NCI-H510A (cell line): Measurements from ENCODE around the gene FAH.
"Not testable (repeated sequence)": the region's sequence is repeated elsewhere in the genome, so short reads cannot be mapped to it uniquely, and the experiment has no call there.

Experiments
- DNase-seq: peaks from one replicate; lab custom pipeline; 2025; lab: John Stamatoyannopoulos, UW

FAH gene

DNA sequence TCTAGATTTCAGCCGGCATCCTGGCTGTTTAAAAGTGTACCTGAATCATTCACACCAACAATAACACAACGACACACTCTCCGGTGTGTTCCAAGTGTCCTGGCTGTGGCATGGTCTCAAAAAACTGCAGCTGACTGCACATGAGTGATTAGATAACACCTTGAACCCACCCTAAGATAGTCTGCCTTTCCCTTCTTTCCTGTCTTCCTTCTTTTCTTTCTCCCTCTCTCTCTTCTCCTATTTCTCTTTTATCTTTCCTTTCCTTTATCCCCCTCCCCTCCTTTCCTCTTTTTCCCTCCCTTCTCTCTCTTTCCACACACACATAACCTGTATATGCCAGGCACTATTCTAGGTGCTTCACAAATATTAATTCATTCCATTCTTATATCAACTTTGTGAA lies 1.2 kb upstream of the FAH start:
- DNase-seq = no peak

DNA sequence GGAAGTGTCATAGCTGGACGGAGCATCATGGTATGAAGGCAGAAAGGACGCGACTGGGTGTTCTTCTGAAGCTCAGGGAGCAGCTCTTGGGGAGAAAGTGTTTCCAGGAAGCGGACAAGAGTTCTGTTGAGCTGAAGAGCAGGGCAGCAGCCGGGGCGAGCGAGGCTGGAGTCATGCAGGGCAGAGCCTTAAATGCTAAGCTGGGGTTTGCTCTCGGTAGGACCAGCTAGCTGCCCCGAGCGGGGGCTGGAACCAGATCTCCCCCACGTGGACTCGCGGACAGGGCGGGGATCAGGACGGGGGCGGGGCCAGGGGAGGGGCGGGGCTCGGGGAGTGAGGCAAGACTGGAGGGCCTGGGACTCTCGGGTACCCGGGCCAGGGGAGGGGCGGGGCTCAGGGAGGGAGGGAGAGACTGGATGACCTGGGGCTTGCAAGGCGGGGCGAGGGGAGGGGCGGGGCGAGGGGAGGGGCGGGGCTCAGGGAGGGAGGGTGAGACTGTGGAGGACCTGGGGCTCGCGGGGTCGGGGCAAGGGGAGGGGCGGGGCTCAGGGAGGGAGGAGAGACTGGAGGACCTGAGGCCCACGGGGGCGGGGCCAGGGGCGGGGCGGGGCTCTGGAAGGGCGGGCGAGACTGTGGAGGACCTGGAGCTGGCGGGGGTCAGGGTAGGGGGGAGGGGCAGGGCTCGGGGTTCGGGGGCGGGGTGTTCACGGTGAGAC lies 461 bp upstream of the FAH start:
- DNase-seq = peak; percentile 77

DNA sequence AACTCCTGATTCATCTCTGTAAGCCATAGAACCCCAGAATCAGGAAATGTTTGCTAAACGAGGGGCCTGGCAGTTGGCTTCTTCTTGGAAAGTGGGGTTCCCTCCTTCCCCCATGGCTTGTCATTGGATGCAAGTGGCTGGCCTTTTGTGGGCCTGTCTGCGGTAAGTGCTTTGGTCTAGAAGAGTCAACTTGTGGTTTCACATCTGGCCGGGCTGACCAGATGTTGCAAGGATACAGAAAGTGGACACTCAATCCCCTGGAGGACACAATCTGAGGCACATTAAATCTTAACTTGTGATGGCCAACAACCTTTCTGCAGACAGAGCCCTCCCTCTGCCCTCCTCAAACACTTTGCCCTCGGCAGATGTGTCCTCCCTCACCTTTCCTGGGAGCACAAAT lies 1.1 kb downstream of the FAH start:
- no peak for DNase-seq

DNA sequence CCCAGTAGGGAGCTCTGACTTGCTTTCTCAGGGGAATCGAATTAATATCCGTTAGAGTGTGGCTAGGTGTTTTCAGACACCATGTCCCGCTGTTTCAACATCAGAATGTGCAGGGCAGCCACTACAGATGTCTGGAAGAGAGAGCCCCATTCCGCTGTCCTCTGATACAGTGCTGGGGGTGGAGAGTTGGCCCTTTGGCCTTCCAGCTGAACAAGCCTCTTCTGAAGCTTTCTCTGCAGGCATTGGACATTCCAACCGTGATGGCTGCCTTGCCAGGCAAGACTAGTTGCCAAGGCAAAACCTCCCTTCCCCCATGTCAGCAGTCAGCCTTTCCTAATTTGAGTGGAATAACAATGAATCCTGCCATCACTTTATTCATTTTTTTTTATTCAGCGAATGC lies 1.5 kb downstream of the FAH start:
- DNase-seq = no peak

DNA sequence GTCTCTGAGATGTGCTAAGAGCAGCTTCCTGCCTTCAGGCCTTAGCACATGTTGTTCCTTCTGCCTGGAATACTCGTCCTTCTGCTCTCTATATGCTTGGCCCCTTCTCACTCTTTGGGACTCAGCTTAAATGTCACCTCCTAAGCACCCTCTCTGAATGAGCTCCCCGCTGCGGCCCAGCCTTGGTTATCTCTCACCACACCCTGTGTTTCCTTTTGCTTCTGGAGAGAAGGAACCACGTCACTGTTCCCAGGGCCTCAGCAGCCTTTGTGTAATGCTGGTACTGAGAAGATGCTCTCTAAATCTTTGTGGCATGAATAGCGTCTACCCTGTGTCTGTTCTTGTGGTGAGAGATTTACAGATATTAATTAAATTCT lies 2.2 kb downstream of the FAH start:
- DNase-seq = no peak

DNA sequence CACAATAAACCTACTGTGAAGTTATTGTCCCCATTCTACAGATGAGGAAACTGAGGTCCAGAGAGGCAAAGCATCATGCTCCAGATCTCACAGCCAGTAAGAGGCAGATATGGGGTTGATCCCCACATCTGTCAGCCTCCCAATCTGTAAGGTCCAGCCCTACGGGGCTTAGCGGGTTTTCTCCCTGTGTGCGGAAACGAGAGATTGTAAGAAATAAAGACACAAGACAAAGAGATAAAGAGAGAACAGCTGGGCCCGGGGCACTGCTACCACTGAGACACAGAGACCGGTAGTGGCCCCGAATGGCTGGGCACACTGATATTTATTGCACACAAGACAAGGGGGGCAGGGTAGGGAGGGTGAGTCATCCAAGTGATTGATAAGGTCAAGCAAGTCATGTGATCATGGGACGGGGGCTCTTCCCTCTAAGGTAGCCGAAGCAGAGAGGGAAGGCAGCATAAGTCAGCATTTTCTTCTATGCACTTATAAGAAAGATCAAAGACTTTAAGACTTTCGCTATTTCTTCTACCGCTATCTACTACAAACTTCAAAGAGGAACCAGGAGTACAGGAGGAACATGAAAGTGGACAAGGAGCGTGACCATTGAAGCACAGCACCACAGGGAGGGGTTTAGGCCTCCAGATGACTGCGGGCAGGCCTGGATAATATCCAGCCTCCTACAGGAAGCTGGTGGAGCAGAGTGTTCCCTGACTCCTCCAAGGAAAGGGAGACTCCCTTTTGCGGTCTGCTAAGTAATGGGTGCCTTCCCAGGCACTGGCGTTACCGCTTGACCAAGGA lies 2.8 kb downstream of the FAH start:
- not testable (repeated sequence) for DNase-seq

DNA sequence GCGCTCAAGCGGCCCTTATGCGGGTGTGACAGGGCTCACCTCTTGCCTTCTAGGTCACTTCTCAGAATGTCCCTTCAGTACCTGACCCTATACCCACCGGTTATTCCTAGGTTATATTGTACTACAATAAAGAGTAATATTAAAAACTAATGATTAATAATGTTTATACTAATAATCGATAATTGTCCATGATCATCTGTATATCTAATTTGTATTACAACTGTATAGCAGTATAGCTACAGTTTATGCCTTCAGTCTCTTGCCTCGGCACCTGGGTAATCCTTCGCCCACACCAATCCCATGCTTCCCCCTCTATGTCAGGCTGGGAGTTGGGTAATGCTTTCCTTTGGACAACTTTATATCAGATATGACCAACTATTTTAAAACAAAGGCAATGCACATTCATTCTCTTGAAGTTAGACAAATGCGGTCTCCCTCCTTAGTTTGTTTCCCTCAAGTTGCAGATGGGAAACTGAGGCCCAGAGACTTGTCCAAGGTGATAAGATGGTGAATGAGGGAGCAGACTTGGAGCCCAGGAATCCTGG lies 3.4 kb downstream of the FAH start:
- DNase-seq = no peak

DNA sequence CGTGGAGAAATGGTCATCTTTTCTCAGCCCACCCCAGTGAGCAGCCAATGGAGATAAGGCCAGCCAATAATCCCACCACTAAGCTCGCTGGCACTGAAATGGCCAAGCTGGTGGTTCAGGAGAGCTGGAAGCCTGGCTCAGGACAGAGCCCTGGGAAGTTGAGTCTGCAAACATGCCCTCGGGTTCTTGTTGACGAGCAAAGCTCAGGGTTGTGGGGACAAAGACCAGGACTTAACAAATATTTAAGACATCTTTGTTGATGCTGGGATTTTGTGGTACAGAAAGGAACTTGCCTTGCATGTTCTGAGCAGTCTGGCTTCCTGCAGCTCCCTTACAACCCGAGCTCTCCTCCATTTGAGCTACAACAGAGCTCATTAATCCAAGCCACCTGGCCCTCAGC lies 4.4 kb downstream of the FAH start:
- no peak for DNase-seq

DNA sequence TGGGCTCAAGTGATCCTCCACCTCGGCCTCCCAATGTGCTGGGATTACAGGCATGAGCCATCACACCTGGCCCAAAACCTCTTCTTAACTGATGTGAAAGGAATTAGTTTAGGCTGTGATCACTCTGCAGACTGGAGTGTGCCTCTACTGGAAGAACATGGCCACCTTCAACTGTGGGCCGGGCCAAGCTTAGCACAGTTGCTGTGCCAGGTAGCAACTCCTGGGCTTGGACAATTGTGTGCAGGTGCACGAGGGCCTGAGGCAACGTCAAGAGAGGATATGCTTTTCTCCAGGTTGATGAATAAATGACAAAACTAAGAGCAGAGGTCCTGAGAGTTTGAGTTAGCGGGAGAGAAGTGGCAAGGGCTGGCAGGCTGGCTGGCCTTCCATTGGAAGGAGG lies 6.5 kb downstream of the FAH start:
- DNase-seq = no peak

DNA sequence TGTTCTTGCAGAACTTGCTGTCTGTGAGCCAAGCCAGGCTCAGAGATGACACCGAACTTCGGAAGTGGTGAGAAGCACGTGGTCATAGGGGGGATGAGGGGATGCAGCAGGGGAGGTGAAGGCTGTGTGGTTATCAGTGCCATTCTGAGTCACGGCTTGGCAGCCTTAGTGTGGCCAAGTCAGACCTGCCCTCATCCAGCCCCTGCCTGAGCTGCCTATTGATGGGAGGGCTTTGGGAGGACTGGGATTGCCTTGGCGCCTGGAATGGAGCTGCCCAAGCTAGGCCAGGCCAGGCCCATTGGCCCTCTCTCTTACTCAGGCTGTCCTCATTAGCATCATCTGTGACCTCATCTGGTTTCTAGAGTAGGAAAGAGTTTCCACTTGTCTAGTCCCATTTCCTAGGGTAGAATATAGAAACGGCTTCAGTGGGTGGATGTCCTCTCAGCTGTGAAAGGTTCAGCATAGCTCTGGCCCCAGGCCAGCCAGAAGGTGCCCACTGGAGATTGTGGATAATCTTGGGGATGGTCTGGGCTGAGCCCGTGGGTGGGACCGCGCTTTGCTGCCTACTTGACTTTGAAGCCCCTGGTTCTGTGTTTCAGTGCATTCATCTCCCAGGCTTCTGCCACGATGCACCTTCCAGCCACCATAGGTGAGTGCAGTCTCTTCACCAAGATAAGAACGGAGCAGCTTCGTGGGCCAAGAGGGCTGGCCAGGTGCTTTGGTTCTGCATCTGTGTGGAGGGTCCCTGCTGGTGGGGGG lies 7.2 kb downstream of the FAH start:
- DNase-seq = no peak

DNA sequence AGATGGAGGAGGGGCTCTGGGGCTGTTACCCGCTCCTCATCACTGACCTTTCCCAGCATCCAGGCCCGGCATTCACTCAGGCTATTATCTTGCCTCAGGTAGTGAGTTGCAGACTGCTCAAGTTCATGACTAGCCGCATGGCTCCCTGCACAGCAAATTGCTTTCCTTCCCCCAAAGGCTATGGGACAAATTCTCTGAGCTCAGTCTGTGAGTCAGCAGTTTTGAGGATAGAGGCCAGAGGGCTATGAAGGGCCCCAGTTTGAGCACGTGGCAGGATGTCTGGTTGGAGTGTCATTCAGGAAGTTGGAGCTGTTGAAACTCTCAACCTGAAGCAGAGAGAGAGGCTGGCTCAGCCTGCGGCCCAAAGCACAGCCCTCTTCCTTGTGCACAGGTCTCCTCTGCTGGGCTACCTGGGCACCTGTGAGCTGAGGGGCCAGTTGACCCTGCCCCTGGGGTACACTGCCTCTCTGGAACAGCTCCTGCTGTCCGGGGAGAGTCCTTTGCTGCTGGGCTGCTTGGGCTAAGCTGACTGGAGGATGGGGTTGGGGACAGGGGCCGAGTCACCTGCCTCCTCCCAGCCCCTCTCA lies 7.9 kb downstream of the FAH start:
- DNase-seq = no peak

DNA sequence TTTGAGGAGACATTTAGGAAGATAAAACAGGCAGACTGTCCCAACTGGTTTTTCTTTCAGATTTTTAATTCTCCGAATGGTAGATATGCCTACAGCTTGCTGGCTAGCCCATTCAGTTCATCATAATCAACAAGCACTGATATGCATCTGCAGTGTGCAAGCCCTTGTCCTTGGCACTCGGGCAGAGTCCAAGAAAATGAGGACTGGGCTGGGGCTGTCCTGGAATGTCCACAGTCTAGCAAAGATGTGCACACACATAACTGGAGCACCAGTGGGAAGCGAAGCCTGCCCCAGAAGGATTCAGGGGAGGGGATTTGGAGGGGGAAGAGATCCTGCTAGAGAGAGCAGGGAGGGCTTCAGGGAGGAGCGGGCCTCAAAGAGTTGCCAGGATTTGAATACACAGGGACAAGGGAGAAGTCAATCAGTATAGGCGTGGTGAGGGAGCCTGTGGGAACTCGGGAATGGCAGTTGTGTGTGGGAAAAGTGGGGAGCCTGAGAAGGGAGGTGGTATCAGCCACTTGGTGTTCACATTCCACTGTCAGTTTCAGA lies 8.7 kb downstream of the FAH start:
- no peak for DNase-seq

DNA sequence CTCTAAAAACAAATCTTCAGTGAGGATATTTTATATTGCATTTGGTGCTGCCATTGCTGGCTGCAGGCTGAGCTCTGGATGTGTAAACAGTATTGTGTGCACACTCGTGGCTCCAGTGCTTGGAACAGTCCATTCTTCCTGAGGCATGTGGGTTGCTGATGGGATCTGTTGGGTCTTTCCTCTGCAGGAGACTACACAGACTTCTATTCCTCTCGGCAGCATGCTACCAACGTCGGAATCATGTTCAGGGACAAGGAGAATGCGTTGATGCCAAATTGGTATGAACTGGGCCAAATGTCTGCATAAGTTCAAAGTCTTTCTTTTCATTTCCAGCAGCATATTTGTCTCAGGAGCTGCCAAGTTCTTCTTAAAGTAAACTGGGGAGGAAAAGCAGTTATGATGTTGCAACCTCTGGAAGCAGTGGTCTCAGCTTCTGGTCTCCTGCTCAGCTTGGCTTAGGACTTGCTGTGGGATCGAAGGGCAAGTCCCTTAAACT lies 9.3 kb downstream of the FAH start:
- DNase-seq = no peak

DNA sequence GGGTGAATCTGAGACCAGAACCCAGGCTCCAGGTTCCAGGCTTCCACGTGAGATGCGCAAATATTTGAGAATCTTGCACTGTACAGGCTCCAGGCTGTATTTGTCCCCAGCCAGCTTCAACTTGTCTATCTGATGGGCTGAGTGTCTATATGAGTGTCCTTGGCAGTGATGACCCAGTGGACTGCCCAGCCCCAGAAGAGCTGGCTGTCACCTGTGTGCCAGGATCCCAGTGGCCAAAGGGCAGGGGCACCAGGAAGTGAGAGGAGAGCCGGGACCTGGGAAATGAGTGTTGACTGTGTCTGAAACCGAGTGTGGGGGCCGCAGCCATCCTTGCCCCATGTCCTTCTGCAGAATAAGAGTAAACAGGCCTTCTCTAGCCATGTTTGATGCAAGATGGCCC lies 10.4 kb downstream of the FAH start:
- DNase-seq = no peak

DNA sequence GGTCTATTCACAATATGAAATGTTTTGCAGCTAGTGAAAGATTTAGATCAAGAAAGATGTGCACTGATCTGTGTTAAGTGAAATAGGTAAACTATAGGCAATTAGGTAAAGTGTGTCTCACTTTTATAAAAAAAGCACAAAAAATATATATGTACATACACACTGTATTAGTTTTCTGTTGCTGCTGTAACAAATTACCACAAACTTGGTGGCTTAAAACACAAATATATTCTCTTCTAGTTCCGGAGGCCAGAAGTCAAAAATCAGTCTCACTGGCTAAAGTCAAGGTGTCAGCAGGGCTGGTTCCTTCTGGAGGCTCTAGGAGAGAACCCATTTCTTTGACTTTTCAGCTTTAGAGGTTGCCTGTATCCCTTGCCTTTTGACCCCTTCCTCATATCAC lies 11.1 kb downstream of the FAH start:
- DNase-seq = no peak

DNA sequence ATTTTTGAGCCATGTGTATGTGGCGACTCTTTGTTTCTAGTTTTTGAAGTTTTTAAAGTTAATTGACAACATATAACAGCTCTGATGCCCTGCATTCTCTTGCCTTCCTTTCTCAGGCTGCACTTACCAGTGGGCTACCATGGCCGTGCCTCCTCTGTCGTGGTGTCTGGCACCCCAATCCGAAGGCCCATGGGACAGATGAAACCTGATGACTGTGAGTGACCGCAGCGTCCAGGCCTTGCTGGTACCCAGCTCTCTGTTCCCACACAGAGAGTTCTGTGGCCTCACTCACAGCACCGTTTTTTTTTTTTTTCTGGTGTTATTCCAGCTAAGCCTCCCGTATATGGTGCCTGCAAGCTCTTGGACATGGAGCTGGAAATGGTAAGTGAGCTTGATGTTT lies 15.1 kb downstream of the FAH start:
- no peak for DNase-seq

DNA sequence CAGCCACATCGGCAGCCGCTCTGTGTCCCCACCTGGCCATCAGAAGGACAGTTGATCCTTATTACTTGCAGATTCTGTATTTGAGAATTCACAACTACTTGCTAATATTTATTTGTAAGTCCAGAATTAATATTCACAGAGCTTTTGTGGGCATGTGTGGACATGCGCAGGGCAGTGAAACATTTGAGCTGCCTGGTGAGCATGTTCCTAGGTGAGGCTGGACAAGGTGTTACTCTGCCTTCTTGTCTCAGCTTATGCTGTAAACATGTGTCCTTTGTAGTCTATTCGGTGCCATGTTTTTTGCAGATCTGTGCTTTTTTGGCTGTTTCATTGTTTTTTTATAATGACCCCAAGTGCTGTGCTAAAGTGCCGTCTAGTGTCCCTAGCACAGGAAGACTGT lies 15.6 kb downstream of the FAH start:
- DNase-seq = no peak

DNA sequence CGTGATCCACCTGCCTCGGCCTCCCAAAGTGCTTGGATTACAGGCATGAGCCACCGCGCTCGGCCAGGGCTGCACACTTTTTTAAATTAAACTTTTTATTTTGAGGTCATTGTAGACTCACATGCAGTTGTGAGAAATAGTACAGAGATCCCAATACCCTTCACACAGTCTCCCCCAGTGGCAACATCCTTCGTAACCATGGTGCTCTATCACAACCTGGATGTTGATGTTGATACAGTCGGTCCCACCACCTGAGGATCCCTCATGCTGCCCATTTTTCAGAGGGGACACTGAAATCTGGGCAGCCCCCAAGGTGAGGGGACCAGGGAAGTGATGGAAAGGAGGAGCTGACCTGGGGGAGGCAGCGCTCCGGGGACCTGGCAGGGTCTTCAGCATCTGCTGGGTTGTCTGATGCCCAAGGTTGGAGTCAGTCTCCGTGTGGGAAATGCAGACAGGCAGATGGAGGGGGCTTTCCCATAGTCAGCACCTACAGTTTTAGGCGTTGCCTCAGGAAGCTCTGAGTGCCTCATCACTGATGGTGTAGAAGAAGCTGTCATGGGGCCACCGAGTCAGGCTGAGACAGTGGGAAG lies 17.1 kb downstream of the FAH start:
- no peak for DNase-seq

DNA sequence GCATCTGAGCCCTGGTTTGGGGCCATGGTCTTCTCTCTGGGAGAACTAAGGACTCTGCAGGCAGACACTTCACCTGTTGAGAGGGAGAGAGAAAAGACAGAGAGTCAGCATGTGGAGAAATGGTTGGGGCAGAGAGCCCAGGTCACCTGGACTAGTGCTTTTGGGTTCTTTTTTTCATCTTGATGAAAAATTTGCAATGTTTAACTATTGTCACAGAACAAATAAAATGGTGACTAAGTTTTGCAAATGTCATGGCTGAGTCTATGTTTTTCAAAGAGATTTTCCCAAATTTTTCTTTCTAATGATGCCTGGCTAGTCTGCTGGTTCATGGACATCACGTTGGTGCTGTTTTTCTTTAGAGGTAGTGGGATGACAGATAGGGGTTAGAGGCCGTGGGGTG lies 17.8 kb downstream of the FAH start:
- DNase-seq = no peak

DNA sequence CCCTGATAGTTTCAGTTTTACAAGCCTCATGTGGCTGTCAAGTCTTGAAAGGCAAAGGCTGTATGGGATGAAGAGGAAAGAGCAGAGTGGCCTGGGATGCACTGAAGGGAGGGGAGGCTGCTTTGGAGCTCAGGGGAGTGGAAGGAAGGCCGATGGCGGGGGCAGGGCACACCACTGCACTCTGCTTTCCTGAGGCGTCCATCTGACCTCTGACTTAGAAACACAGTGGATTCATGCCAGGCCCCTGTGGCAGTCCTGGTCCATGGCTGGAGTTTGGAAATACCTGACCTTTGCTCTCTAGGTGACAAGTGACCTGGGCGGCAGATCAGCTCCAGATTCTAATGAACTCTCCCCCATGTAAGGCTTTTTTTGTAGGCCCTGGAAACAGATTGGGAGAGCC lies 19.0 kb downstream of the FAH start:
- DNase-seq = no peak

DNA sequence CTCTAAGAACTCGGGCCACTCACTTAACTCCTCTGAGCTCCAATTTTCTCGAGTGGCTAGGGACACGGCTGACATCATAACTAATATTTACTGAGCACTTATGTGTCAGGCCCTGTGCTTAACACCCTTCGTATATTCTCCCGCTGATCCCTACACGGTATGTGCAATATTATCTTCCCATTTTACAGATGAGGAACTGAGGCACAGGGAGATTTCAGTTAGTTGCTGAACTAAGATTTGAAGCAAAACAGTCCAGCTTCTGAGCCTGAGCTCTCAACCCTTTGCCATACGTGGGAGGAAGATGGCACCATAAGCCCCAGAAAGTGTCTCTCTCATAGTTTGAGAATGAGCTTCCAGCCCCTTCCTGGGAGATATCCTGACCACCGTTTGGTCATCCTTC lies 19.6 kb downstream of the FAH start:
- DNase-seq = no peak
